A204.1 (cell line): ENCODE results near the gene MAGEB3.

Source experiments
- FAIRE-seq: peaks from 2 replicates; lab custom pipeline; 2012; peaks lifted over from hg19 to GRCh38; lab: Jason Lieb, UNC

MAGEB3 gene

GRCh38 chrX:30280428-30280827 is 50.0 kb downstream of the MAGEB3 start:
- no peak for FAIRE-seq

GRCh38 chrX:30282527-30282926 is 52.1 kb downstream of the MAGEB3 start:
- FAIRE-seq, result no peak

DNA sequence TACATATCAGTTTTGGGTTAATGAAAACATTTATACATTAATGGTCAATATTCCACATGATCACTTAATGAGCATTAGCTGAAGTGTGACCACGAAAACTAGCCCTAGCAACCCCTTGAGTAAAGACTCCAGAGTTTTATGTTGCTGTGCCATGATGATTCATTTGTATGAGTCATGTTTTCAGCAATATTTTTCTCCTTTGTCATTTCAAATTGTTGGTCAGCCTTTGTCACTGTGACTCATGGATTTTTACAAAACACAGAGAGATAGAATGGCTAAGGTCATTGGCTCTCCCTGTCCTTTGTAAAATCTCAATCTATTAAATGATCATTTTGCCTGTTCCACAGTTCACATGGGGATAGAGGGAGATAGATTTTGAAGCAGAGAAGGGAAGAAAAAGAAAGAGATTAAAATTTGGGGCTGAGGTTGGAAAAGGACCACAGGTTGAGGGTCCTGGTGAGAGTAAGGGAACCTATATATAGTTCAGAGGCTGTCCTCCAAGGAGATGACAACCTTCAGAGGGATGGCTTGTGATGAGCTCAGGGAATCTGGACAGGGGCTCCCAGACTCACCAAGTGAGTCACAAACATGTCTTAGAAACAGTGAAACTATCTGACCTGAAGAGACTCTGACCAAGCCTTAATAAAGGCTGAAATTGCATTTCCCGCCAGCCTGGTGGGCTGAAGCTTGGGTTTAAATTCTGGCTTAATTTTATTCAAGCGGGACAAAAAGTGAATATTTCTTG is 53.2 kb downstream of the MAGEB3 start:
- no peak for FAIRE-seq
